Measurements from ENCODE around the gene SEC23IP. TPM values are rescaled to one million over a fixed set of nuclear protein-coding genes. Genes with fewer than 3 reads are reported as not detected.
"Not testable (repeated sequence)": the region's sequence is repeated elsewhere in the genome, so short reads cannot be mapped to it uniquely, and the experiment has no call there.

The SEC23IP gene
- polyA plus RNA-seq, 1 donor: 34.2 TPM

DNA sequence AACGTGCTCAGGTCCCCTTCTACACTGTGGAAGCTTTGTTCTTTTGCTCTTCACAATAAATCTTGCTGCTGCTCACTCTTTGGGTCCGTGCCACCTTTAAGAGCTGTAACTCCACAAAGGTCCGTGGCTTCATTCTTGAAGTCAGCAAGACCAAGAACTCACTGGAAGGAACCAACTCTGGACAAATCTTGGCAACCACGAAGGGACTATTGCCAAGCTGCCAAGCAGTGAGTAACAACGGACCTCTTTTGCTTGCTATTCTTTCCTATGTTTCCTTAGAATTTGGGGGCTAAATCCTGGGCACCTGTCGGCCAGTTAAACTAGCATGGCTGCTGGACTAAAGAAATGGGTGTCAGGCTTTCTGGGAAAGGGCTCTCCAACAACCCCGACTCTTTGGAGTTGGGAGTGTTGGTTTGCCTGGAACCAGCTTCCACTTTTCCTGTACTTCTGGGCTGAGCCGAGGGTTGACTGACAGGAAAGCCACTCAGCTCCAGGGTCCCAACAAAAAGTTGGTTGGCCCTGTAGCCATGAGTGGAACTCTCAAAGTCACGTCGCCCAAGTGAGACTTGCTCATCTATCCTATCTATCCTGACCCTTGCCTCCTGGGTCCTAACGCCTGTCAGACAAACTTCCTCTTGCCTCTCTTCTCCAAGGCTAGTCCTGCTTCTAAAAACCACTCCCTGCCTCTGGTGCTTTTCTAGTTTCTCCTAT is 8.5 kb upstream of the SEC23IP start:
- not testable (repeated sequence) for DNase-seq

DNA sequence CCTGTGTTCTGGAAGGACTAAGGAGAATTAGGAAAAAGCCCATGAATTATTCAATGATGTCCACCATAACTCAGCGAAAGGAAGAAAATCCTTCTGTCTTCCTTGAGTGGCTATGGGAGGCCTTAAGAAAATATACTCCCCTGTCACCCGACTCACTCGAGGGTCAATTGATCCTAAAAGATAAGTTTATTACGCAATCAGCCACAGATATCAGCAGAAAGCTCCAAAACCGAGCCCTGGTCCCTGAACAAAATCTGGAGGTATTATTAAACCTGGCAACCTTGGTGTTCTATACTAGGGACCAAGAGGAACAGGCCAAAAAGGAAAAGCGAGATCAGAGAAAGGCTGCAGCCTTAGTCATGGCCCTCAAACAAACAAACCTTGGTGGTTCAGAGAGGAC is 6.5 kb upstream of the SEC23IP start:
- DNase-seq: not testable (repeated sequence)

DNA sequence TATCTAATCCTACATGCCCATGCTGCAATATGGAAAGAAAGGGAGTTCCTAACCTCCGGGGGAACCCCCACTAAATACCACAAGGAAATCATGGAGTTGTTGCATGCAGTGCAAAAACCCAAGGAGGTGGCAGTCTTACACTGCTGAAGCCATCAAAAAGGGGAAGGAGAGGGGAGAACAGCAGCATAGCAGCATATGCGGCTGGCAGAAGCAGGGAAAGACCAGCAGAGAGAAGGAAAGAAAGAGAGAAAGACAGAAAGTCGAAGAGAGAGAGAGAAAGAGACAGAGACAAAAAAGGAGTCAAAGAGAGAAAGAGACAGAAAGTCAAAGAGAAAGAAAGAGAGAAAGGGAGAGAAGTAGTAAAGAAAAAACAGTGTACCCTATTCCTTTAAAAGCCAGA is 3.8 kb upstream of the SEC23IP start:
- DNase-seq: not testable (repeated sequence)

DNA sequence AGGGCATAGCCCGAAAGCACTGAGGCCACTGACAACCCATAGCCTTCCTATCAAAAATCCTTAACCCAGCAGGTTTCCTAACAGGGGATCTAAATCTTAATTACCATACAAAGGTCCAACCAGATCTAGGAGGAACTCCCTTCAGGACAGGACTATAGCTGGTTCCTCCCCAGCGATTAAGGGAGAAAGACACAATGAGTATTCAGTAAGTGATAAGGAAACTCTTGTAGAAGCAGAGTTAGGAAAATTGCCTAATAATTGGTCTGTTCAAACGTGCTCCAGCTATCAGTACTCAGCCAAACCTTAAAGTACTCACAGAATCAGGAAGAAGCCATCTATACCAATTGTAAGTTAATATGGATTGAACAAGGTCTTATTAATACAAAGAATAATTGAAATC is 3.3 kb upstream of the SEC23IP start:
- not testable (repeated sequence) for DNase-seq

DNA sequence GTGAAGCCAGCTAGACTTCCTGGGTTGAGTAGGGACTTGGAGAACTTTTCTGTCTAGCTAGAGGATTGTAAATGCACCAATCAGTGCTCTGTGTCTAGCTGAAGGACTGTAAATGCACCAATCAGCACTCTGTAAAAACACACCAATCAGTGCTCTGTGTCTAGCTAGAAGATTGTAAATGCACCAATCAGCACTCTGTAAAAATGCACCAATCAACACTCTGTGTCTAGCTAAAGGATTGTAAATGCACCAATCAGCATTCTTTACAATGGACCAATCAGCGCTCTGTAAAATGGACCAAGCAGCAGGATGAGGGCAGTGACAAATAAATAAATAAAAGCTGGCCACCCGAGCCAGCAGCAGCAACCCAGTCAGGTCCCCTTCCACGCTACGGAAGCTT is 2.2 kb upstream of the SEC23IP start:
- not testable (repeated sequence) for DNase-seq

DNA sequence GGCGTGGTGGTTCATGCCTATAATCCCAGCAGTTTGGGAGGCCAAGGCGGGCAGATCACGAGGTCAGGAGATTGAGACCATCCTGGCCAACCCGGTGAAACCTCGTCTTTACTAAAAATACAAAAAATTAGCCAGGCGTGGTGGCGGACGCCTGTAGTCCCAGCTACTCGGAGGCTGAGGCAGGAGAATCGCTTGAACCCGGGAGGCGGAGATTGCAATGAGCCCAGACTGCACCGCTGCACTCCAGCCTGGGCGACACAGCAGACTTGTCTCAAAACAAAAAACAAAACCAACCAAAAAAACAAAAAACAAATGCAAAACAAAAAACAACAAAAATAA is 712 bp upstream of the SEC23IP start:
- DNase-seq: not testable (repeated sequence)

DNA sequence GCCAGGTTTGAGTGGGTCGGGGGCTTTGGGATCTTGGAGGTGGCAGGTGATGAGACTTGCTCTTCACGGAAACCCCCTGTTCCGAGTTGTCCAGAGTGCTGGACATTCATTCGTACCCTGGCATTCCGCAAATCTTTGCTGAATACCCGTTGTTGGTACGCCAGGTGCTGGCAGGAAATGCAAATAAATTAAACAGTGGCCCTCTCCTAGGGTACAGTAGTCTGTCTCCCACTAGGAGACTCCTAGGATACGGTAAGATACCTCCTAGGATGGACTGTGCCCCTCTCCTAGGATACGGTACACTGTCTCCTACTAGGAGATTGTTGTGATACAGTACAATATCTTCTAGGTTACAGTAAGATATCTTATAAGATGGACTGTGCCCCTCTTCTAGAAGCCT is 544 bp downstream of the SEC23IP start:
- DNase-seq: no peak

DNA sequence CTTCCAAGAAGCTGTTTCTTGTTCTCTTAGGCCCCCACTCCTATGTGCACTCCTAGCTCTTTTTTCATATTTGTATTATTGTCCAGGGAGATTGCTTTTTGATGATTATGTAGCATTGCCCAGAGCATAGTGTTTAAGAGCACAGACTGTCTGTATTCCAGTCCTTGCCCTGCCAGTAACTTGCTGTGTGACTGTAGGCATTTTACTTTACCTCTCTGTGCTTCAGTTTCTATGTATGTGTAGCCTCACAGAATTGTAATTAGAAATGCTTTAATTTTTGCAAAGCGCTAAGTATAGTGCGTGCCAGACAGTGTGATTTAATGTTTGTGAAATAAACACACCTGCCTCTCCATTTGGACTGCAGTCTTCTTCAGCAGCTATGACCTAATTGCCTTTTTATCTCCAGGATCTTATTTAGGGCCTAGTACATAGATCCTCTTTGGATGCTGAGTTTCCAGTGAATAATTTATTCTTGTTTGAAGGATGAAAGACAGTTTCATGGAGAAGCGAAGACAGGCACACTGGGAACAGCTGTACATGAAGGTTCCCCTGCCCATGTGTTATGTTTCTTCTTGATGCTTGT is 1.4 kb downstream of the SEC23IP start:
- DNase-seq: no peak

DNA sequence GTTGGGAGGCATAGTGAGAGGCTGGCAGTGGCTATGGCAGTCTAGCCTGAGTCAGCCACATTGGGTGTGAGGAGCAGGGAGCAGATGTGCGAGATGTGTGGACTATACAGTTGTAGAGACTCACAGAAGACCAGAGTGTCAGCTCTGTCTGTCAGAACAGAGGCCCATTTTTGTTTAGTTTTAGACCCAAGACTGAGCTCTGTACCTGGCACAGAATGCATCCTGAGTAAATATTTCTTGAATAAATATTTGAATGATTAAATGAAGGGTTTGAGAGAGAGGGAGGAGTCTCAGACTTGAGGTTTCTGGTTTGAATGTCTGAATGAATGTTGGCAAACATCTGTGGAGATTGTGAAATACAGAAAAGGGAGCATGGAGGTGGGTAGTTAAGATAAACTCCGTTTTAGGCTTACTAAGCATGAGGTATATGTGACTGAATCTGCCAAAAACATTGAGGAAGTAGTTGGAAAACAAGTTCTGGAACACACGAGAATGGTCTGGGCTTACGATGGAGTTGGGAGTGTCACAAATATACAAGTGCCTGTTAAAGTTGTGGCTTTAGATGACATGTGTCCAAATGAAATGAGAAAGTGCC is 3.6 kb downstream of the SEC23IP start:
- DNase-seq: no peak

DNA sequence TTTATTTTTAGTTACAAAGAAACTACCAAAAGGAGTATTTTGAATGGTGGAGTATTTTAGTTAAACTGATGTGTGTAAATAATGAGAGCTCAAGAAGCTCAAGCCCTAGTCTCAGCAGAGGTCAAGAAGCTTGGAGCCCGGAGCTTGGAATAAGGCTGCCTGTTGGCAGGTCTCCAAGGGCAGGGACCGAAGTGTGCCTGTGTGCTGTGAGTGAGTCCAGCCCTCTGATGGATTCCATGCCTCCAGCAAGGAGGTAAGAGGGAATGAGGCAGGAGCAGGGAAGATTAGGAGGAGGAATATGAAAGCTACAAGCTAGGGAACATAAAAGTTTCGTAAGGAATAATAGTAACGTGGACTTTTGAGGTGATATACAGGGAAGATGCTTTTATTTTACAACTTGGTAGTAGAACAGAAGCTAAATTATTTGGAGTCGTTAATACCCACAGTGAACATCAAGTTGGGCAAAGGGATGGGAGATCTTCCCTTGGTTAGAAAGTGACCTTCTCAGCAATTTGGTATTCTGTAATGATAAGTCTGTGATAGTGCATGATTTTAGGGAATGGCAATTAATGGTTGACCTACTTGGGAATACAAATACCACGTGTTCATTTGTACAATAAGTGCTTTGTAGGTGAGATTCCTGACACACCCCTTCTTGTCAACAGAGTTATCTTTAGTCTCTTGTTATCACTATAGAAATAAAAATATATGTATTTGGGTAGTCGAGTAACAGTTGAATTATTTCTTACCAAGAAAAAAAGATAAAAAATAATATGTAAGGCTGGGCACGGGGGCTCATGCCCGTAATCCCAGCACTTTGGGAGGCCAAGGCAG is 4.6 kb downstream of the SEC23IP start:
- no peak for DNase-seq

DNA sequence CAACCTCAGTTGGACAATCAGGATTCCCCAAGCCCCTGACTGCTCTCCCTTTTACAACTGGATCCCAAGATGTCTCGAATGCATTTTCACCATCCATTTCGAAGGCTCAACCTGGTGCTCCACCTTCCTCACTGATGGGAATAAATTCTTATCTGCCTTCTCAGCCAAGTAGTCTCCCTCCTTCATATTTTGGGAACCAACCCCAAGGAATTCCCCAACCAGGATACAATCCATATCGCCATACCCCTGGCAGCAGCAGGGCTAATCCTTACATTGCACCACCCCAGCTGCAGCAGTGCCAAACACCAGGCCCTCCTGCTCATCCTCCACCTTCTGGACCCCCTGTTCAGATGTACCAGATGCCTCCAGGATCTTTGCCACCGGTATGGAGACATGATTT is 6.0 kb downstream of the SEC23IP start:
- no peak for DNase-seq

DNA sequence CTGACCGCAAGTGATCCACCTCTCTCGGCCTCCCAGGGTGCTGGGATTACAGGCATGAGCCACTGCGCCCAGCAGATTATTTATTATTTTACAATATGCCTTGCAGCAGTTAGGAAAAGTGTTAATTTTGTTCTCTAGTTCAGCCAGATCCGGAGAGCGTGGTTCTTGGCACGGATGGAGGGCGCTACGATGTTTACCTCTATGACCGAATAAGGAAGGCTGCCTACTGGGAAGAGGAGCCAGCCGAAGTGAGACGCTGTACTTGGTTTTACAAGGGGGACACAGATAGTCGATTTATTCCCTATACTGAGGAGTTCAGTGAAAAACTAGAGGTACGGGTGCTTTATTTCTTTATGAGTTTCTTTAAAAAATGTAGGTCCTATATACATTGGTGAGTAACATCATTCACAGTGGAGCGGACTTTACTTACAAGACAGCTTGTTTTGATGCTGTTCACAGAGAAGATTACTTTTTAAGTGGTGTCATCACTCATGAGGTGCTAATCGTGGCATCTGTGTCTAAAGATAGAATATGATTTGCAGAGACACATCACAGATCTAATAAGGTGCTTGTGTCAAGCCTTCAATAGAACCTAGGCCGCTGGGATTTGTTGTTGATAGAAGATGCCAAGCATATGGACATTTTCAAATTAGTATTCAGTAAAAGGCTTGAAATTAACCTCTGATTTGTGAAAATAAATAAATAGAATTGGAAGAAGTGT is 11.6 kb downstream of the SEC23IP start:
- DNase-seq: no peak

DNA sequence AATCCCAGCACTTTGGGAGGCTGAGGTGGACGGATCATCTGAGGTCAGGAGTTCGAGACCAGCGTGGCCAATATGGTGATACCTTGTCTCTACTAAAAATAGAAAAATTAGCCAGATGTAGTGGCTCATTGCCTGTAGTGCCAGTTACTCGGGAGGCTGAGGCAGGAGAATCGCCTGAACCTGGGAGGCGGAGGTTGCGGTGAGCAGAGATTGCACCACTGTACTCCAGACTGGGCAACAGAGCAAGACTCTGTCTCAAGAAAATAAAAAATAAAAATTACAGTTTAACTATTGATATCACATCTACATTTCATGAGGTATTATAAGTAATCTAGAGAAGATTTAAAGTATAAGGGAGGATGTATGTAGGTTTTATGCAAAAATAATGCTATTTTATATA is 15.2 kb downstream of the SEC23IP start:
- not testable (repeated sequence) for DNase-seq

DNA sequence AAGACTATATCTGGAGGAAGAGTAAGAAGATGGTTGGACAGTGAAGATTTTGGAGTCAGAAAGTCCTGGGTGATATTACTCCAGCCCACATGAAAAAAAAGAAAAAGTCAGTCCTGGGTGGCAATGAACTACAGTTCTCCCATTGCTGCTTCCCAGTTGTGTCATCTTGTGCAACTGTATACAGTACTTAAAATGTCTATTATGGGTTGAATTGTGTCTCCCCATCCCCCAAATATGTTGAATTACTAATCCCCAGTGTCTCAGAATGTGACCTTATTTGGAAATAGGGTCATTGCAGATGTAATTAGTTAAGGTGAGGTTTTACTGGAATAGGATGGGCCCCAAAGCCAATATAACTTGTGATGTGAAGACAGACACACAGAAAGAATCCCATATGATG is 15.6 kb downstream of the SEC23IP start:
- no peak for DNase-seq

DNA sequence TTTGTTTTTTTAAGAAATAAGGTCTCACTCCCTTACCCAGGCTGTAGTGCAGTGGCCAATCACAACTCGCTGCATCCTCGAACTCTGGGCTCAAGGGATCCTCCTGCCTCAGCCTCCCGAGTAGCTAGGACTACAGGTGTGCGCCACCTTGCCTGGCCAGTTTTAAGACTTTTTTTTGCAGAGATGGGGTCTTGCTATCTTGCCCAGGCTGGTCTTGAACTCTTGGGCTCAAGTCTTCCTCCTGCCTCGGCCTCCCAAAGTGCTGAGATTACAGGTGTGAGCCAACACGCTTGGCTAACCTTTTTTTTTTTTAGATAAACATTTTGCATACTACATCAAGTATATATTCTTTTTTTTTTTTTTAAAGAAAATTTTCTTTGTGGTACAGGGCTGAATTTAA is 18.2 kb downstream of the SEC23IP start:
- DNase-seq: no peak

DNA sequence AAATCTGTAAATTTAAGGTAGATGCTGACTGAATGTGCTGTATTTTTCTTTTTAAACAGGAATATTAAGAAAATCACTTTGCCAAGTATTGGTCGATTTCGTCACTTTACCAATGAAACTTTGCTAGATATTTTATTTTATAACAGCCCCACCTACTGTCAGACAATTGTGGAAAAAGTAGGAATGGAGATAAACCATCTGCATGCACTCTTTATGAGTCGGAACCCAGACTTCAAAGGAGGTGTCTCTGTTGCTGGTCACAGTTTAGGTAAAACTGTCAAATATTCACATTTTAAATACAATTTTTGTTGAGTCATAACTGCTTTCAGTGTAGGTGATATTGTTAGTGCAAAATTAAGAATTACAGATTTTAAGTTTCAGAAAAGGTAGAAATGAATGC is 25.2 kb downstream of the SEC23IP start:
- no peak for DNase-seq

DNA sequence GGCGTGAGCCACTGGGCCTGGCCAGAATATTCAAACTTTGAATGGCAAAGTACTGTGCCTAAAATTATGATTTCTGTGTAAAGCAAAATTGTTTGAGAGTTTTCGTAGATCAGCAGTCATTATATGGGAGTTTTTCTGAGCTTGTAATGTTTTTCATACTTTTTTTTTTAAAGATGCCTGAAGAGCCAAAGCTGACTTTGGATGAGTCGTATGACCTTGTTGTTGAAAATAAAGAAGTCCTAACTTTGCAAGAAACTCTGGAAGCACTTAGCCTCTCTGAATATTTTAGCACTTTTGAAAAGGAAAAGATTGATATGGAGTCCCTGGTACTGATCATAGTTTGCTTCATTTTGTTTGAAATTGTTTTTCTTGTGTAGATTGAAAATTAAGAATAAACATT is 26.7 kb downstream of the SEC23IP start:
- DNase-seq: no peak

DNA sequence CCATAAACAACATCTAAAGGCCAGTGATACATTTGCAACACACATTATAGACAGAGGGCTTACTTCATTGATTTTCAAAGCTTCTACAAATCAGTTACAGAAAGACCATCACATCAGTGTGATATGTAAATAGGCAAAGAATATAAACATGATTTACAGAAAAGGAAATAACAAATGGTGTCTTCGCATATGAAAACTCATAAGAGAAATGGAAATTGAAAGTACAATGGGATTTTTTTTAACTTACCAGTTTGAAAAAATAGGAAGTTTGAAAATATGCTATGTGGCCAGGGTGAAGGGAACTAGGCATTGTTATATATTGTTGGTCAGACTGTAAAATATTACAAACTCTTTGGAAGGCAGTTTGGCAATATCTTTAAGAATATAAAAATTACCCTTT is 27.3 kb downstream of the SEC23IP start:
- no peak for DNase-seq

DNA sequence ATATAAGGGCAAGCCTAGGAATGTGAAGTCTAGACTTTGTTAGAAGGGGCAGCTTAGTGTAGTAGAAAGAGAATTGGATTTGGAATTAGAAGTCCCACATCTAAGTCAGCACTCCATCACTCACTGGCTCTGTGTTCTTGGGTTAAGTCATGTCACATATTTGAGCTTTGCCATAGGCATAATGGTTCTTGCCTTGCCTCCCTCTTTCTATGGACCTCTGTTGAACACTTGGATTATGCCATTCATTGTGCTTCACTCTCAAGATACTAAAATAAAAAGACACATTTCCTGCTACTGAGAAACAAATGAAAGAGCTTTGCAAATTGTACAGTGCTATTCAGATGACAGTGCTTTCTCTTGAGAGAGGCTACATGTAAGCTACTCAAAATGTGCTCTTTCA is 35.9 kb downstream of the SEC23IP start:
- DNase-seq: no peak

DNA sequence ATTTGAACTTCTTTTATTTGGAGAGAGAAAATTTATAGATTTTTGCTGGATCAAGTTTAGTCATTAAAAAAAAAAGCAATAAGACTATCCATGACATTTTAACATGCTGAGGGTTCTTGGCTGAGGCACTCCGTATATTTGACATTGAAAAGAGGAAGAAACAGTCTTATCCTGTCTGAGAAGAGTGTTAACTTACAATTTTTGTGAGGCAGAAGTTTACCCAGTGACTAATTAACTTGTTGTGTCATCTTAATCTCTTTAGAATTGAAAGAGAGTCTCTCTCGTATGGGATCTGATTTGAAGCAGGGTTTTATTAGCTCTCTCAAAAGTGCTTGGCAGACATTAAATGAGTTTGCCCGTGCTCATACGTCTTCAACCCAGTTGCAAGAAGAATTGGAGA is 39.3 kb downstream of the SEC23IP start:
- no peak for DNase-seq

DNA sequence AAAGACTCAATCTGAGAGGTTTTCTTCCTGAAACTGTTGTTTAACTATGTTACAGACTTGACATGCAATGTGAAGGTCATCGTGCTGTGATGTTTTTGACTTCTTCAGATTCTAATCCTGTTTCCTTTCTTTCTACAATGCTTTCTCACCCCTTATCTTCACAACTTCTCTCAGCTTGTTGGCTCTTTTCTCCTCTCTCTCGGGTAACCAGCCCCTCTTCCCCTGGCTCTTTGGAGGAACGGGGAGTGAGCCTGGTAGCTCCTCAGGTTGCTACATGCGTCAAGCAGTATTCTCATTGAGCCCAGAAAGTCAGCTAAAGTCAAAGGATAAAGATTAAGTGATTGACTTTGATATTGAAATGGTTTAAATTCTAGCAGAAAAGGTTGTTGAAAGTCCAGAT is 40.1 kb downstream of the SEC23IP start:
- no peak for DNase-seq

DNA sequence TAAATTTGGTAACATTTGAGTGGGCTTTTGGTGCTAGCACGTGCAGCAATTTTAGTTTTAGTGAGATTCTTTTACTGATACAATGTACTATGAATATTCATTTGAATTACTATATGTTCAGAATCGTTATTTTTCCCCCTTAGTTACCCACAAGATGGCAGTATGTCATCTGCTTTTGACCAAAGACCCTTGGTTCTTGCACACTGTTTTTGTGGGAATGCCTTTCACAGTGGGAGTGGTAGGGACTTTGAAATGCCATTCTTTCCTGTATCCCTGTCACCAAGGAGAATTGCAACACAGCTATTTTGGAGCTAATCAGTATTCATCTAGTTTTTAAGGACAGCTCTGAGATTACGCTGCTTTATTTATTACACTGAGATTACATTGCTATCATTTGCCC is 40.6 kb downstream of the SEC23IP start:
- DNase-seq: peak; percentile 11

DNA sequence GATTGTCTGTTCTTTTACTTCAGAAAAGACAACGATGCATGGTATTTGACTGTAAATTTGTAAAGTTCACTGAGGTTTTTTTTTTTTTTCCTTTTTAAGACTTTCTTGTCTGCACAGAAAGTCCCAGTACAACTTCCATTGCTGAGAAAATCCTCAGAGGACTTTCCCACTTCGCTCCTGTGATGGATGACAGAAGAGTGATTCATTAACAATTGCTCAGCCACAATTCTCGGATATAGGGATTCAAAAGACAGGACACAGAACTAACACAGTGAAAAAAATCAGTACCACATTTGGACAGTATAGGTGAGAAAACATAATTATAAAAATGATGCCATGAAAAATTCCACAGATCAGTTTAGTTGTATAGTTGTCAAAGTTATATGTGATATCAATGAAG is 48.0 kb downstream of the SEC23IP start:
- DNase-seq: no peak

Data from hindlimb muscle (tissue), 1 donor.